NCI-H774 (cell line): ENCODE results near the gene R3HDM1.
A peak's percentile ranks its signal among the peaks of the same experiment; 100 is the strongest.
"Not testable (repeated sequence)": the region's sequence is repeated elsewhere in the genome, so short reads cannot be mapped to it uniquely, and the experiment has no call there.

ENCODE experiments used
- DNase-seq: peaks from one replicate; lab custom pipeline; 2025; lab: John Stamatoyannopoulos, UW

R3HDM1 gene

GRCh38 chr2:135570884-135571283 lies 39.6 kb downstream of the R3HDM1 start:
- DNase-seq = no peak

GRCh38 chr2:135573620-135574019 lies 42.3 kb downstream of the R3HDM1 start:
- no peak for DNase-seq

- DNase-seq = no peak
These were observed 50.0 kb downstream of the R3HDM1 start for GRCh38 chr2:135581282-135581681.

- DNase-seq = no peak
These were observed 51.1 kb downstream of the R3HDM1 start for GRCh38 chr2:135582383-135582782.

GRCh38 chr2:135585586-135585985 lies 54.3 kb downstream of the R3HDM1 start:
- no peak for DNase-seq

GRCh38 chr2:135586148-135586547 lies 54.9 kb downstream of the R3HDM1 start:
- DNase-seq = peak; percentile 15

- no peak for DNase-seq
These were observed 56.7 kb downstream of the R3HDM1 start for GRCh38 chr2:135587958-135588357.

GRCh38 chr2:135590619-135591260 lies 59.5 kb downstream of the R3HDM1 start:
- no peak for DNase-seq

- no peak for DNase-seq
These were observed 69.6 kb downstream of the R3HDM1 start for GRCh38 chr2:135600915-135601314.

- DNase-seq = no peak
These were observed 72.3 kb downstream of the R3HDM1 start for GRCh38 chr2:135603543-135603942.

- DNase-seq = no peak
These were observed 76.3 kb downstream of the R3HDM1 start for GRCh38 chr2:135607561-135607960.

- DNase-seq = no peak
These were observed 81.0 kb downstream of the R3HDM1 start for GRCh38 chr2:135612319-135612718.

- DNase-seq = no peak
These were observed 84.1 kb downstream of the R3HDM1 start for GRCh38 chr2:135615404-135615803.

GRCh38 chr2:135617501-135618015 lies 86.3 kb downstream of the R3HDM1 start:
- DNase-seq = no peak

- no peak for DNase-seq
These were observed 88.9 kb downstream of the R3HDM1 start for GRCh38 chr2:135620198-135620597.

- no peak for DNase-seq
These were observed 98.2 kb downstream of the R3HDM1 start for GRCh38 chr2:135629520-135629919.

- DNase-seq = not testable (repeated sequence)
These were observed 98.8 kb downstream of the R3HDM1 start for GRCh38 chr2:135630034-135630433.

GRCh38 chr2:135630488-135630887 lies 99.2 kb downstream of the R3HDM1 start:
- DNase-seq = no peak

GRCh38 chr2:135633582-135633981 lies 102.3 kb downstream of the R3HDM1 start:
- DNase-seq = no peak

GRCh38 chr2:135635212-135635835 lies 104.0 kb downstream of the R3HDM1 start:
- DNase-seq = no peak

GRCh38 chr2:135636982-135637381 lies 105.7 kb downstream of the R3HDM1 start:
- no peak for DNase-seq

- DNase-seq = peak; percentile 17
These were observed 106.3 kb downstream of the R3HDM1 start for GRCh38 chr2:135637456-135638087.

- no peak for DNase-seq
These were observed 107.5 kb downstream of the R3HDM1 start for GRCh38 chr2:135638825-135639224.
